HEK293T (cell line): Measurements from ENCODE around the gene RASSF4.

ENCODE experiments used
- BHLHE40 ChIP-seq: fragments of 450-650 bp; IDR thresholded peaks from 2 replicates; pipeline ENCODE4 v1.6.1; 2016; ENCODE audit warnings: mild to moderate bottlenecking, moderate library complexity, borderline replicate concordance
- ELF4 ChIP-seq: fragments of 450-650 bp; IDR thresholded peaks from 2 replicates; pipeline ENCODE4 v1.6.1; 2017; ENCODE audit warnings: antibody characterized with exemption
- L3MBTL2 ChIP-seq: fragments of 450-650 bp; conservative IDR thresholded peaks from 2 replicates; pipeline ENCODE4 v1.6.1; 2016; ENCODE audit warnings: mild to moderate bottlenecking

DNA sequence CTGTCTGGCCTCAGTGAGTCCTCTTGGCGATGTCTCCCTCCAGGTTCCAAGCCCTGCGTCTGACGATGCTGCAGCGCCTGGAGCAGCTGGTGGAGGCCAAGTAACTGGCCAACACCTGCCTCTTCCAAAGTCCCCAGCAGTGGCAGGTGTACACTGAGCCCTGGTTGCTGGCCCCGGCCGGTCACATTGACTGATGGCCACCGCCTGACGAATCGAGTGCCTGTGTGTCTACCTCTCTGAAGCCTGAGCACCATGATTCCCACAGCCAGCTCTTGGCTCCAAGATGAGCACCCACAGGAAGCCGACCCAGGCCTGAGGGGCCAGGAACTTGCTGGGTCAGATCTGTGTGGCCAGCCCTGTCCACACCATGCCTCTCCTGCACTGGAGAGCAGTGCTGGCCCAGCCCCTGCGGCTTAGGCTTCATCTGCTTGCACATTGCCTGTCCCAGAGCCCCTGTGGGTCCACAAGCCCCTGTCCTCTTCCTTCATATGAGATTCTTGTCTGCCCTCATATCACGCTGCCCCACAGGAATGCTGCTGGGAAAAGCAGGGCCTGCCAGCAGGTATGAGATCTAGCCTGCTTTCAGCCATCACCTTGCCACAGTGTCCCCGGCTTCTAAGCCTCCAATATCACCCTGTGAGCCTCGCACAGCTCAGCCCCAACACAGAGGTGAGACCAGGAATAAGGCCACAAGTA is 33.8 kb downstream of the RASSF4 start:
- no peak for TF ChIP-seq L3MBTL2
- TF ChIP-seq BHLHE40: no peak
- no peak for TF ChIP-seq ELF4
